Measurements from ENCODE around the gene PLA2G6.

The PLA2G6 gene

DNA sequence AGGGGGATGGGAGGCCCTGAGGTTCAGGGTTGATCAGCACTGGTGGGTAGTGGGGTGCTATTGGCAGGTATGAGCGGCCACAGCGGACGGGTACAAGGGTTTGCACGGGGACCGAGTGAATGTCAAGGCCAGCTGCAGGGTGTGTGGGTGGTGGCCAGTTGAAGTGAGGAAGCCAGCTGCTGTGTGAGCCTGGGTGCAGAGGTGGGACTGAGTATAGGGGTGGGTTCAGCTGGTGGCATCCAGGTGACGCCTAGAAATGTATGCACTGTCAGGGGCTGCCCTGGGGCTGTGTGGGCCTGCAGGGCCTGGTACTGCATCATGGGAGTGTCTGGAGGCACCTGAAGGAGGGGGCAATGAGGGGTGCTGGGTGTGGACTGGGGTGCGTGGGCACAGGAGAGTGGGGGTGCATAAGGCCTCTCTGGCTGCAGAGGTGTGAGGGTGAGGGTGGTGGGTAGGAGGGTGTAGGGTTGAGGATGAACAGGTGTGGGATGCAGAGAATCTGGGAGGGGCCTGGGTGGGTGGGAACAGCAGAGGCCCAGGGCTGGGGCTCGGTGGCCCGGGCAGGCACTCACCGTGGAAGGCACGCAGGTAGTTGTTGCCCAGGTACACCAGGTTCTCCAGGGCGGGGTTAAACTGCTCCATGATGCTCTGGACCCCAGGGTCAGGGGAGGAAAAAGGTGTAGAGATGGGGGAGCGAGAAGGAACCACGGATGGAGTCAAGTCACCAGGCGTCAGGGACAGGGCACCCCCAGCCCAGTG, 72.9 kb downstream of the PLA2G6 start:
- no peak for DNase-seq

DNA sequence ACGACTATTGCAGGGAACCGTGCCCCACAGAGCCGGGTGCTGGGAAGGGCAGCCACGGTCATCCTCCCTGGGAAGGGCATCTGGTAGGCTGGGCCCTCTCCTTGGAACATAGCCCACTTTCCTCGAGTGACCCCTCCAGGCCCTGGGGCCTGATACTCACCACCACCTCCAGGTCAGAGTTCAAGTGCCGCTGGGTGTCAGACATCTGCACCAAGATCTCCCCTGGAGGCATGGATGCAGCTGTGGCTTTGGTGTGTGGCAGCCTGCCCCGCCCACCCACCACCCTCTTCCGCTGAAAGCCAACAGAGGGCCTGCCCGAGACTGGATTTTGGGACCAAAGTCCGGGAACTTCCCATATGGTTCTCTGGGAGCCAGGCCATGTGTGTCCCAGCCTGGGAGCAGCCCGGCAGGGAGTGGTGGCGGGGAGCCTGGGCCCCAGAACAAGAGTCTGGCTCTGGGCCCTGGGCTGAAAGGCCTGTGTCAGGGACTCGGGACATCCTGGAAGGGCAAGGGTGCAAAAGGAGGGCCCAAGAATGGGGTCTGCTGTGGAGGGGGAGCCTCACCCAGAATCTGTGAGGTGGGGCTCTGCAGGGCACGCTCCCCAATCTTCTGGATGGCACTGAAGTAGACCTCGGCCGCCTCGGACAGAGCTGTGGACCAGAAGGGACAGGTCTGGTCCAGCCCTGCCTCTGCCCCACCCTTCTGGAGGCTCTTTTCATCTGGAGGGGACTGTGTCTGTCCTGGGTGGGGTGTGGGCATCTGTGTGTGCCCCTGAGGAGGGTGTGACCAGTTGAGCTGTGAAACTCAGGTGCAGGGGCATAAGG, 73.7 kb downstream of the PLA2G6 start:
- DNase-seq: no peak

DNA sequence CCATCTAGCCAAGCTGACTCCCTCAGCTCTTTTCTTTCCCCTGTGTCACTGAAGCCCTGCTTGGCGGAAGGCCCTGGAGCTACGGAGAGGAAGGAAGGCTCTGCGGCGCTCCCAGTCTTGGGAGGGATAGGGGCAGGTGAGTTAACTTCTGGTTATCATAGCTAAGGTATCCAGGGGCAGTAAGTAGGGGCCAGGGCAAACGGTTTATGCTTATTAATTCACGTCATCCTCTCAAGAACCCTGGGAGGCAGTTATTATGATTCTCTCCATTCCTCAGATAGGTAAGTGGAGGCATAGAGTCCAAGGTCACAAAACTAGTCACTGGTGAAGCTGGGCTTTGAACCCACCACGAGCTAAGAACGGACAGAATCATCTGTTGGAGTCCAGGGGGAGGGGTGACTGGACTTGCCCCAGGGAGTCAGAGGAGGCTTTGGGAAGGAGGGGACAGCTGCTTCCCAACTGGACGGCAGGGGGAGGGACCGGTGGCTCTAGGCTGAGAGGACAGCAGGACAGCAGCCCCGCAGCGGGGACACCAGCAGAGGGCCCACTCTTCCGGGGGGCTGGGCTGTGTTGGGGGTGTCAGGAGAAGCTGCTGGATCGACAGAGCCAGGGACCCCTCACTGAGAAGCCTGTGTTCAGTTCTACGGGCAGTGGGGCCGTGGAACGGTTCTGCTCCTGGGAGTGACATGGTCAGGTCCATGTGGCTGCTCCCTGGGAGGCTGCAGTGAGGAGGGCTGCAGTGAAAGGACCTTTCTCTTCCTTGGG, 74.6 kb downstream of the PLA2G6 start:
- no peak for DNase-seq

DNA sequence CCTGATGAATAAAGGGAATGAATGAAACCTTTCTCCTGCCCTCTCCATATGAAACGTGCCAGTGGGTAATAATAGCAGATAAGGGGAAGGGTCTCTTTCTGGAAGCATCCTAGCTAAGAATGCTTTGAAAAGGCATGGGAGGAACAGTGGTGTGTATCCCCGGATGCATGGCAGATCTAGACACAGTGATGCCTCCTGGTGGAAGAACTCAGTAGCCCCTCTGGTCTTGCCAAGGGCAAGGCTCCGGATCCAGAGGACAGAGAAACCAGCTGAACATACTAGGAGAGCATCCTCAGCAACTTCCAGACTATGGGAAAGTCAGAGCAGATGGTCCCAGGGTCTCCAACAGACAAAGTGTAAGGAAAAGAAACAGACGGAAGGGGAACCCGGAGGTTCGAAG, 77.5 kb downstream of the PLA2G6 start:
- DNase-seq: no peak

DNA sequence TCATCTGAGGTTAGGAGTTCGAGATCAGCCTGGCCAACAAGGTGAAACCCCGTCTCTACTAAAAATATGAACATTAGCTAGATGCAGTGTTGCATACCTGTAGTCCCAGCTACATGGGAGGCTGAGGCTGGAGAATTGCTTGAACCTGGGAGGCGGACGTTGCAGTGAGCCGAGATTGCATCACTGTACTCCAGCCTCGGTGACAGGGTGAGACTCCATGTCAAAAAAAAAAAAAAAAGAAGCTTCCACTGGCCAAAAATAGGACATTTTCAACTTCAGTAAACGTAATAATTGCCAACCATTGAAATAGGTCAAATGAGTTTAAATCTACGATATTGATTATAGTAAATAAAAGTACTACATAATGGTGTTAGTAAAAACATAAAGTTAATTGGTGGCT, 78.0 kb downstream of the PLA2G6 start:
- no peak for DNase-seq

DNA sequence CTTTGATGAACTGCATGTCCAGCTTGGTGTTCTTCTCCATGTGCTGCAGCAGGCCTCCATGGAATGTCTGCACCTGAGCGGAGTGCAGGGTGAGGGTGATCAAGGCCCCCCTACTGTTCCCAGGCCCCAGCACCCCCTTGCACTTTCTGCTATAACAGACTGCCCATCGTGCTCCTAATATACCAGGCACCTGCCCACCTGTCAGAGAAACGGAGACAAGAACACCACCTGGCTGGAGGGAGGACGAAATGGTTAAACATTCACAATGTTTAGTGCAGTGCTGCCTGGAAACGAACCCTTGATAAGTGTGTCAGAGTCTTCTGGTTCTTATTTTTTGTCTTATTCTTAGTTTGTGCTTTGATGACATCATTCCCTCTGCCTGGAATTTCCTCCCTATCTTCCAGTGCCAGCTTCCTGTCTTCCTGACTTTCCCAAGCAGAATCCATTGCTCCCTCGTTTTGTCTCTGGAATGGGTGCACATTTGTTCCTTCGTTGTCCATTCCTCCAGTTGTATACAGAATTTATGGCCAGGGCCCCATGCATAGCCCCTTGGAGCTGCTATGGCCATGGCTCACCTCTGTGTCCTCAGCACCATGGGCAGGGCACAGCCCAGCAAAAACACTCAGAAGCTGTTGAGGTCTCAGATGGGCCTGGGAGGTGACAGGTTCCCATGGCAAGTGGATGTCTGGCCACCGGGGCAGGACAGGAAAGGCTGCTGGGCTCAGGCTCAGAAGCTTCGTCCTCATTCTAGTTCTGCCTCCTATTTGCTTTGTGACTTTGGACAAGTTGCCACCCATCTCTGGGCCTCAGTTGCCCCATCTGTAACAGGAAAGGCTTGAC, 83.0 kb downstream of the PLA2G6 start:
- no peak for DNase-seq

DNA sequence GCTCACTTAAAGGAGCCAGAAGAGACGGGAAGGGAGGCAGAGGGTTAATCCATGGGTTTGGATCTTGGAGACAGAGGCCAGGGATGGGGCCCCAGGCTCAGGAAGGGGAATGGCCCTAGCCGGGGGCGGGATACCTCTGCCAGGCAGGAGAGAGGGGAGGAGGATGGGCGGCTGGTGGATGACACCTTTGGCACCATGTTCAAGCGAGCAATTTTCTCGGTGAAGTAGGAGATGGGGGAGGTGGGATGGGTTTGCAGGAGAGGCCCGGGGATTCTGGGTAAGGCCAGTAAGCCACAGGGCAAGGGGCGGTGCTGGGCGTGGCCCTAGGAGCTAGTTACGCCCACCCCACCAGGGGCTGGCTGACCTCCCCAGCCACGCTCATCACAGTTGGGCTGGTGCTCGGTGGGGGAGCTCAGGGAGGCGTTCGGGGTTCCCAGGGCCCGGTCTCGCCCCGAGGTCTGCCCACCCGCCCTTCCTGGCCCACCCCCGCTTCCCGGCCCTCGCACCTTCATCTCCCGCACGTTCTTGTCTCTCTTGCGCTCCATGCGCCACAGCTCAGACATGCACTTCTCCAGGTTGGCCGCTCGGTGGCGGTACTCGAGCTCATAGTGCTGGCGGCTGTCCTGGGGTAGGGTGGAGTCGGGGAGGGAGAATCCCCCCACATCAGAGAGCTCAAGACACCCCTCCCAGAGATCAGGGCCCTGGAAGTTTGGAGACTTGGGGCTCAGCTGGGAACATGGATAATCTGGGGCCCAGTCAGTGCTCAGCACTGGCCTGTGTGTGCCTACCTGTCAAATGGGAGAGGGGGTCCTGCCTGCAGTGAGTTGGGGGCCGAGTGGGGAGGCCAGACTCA, 83.8 kb downstream of the PLA2G6 start:
- DNase-seq: no peak

DNA sequence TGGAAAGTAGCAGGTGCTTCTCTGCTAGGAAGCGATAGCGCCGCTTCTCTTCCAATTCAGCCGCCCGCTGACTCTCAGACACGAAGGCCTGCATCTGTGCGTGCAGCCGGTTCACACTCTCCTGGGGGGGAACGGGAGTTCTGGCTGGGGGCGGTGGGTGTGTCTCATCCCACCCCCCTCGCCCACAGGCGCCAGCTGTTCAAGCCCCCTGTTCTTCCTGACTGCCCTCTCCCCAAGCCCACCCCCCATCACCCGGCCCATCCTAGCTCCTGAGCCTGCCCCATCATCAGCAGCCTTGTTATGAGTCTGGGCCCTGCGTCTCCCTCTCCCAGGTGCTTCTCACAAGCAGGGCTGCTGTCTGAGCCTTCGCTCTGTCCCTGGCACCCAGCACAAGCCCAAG, 84.6 kb downstream of the PLA2G6 start:
- DNase-seq: no peak

DNA sequence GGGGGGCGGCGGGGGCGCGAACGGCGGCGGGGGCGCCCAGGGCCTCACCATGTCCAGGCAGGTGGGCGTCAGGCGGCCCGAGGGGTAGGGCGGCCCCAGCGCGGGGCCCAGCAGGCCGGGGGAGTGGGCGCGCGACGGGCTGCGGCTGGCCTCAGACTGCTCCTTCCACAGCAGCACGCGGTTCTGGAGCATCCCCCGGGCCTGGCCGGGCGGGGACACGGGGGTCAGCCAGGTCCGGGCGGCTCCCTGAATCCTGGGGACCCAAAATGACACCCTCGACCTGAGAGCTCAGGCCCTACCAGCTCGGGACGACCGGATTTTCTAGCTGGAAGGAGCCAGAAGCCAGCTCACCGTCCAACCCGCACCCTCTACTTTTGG, 92.2 kb downstream of the PLA2G6 start:
- DNase-seq: no peak

DNA sequence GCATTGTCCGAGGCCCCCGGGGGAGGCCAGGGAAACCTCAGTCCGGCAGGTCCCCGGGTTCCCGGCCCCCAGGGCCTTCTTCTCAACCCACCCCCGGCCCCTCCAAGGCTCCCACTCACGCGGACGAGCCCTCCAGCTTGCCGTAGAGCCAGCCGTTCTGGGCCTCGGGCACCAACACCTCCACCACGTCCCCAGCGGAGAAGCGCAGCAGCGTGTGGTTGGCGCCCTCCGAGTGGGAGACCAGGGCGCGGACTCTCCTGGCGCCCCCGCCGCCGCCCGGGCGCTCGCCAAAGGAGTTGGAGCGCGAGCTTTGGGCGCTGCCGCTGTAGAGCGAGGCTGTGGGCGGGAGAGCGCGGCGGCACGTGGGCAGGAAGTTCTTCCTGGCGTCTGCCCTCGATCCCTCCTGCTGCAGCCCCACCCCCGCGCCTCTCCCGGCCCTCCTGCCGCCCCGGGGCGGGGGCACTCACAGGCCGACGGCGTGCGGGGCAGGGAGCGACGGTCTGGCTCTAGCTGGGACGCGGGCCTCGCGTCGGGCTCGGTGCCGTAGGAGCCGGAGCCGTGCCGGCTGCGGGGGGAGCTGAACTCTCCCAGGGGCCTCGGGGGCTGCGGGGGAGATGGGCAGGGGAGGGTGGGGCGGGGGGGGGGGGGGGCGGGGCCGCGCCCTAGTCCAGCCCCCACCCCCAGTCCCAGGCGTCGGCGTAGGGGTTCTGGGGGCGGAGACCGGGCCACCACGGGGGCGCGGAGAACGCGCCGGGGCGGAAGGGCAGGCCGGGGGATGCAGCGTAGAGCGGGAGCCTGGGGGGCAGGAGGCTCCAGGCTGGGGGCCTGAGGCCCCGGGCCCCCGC, 92.8 kb downstream of the PLA2G6 start:
- no peak for DNase-seq

DNA sequence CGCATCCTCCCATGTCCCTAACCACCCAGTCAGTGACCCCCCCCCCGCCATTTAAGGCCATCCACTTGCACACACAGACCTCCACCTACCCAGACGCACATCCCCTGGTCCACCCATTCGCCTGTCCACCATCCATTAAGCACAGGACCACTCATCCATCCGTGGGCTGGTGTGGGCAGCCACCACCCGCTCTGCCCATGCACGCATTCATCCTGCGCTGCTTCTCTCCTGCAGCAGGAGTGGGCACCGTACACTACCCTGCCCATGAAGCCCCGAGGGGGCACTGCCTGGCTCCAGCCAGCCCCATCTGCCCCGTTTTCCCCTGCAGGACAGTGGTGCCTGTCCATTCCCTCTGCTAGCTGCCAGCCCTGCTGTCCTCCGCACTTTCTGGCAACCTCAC, 93.8 kb downstream of the PLA2G6 start:
- DNase-seq: no peak

DNA sequence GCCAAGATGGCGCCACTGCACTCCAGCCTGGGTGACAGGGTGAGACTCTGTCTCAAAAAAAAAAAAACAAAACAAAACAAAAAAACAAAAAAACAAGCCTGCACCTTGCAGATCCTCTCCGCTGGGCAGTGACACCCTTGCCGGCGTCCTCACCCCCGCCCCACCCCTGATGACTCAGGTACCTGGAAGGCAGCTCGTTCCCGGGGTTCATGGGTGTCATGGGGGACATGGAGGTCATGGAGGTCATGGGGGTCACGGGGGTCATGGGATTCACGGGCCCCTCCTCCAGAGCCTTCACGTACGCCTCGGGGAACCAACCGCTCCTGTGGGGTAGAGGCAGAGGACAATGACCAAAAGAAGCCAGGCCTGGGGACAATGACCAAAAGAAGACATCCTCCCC, 94.7 kb downstream of the PLA2G6 start:
- DNase-seq: no peak

DNA sequence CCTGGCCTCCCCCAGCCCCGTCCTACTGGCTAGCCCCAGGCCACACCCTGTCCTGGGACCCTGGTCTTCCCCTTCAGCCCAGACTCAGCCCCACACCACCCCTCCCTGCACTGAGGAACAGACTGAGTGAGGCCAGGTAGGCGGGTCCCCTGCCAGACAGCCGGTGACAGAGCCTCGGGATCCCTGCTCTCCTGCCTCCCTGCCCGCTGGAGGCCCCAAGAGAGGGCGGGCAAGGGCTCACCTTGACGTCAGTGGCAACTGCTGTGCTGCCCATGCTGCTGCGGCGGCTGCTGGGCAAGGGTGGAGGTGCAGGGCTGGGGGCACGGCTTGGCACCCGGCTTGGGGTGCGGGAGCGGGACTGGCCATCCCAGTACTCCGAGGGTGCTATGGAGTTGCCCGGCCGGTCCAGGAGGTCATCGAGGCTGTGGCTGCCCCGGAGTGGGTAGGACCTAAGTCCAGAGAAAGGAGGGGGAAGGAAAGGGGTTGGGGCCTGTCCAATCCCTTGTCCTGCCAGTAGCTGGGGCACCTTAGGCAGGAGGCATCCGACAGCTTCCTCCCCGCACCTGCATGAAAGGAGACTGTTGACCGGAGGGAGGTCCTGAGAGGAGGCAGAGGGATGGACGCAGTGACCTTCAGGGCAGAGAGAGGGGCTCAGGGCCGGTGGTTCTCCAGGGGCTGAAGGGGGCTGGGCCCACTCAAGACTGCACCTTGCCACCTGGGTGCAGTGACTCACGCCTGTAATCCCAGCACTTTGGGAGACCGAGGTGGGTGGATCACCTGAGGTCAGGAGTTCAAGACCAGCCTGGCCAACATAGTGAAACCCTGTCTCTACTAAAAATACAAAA, 95.4 kb downstream of the PLA2G6 start:
- no peak for DNase-seq

DNA sequence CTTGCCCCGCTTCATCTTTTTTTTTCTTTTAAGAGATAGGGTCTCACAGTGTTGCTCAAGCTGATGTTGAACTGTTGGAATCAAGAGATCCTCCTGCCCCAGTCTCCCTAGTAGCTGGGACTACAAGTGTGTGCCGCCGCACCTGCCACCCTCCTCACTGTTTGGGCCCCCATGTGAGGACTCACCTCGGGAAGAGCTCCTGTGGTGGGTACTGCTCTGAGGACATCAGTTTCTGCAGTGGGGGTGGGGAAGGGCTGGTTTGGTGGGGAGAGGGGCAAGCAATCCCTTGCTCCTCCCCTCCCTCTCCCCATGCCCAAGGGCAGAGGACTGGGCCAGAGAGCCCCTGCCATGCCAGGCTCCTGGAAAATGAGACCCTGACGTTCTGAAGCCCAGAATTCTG, 96.1 kb downstream of the PLA2G6 start:
- DNase-seq: no peak

DNA sequence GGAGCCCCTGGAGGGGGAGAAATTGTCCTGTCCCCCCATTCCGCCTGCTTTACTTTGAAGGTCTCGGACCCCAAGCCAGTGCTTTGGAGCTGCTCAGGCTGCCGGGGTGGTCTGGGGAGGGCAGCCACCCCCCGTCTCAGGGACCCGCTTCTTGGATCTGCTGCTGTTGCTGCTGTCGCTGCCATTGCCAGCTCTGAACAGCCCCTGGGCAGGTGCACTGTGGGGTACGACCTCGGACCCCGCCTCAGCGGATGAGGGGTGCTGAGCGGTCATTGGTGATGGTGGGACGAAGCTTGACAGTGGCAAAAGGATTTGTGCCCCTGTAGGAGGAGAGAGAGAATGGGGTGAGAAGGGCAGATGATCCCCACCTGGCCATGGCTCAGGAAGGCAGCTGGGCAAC, 96.6 kb downstream of the PLA2G6 start:
- DNase-seq: no peak

DNA sequence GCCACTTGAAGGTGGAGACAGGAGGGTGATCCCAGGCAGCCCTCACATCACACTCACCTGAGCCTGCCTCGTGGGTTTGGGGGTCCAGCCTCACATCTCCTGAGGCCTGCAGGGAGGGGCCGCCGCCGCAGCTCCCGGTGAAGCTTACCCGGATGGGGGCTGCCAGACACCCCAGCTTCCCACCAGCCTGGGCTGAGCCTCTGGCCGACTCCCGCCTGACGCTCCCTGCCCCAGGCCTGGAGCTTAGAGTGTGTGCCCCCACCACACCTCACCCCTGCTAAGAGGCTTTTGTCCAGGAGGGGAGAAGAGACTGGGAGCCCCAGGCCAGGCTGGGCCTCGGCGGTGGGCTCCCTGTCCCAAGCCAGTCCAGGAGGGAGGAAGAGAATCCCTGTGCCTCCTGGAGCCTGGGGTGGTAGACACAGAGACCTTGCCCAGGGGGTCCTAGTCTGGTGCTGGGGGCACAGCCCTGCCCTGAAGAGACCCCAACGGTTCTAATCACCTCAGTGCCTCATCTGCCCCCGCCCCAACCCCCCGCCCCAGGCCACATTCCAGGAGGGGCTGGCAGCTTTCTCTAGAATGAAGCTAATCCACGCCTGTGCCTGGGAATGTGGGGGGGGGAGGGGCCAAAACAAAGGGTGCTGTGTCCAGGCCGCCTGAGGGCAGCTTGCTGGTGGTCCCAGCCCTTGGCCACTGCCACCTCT, 97.5 kb downstream of the PLA2G6 start, which contains the start of gene SLC16A8:
SLC16A8 (minus strand) TSS at position 254 of the 701 bp plus-strand sequence. CDS start 1,311 bp downstream, outside the sequence.
- no peak for DNase-seq

DNA sequence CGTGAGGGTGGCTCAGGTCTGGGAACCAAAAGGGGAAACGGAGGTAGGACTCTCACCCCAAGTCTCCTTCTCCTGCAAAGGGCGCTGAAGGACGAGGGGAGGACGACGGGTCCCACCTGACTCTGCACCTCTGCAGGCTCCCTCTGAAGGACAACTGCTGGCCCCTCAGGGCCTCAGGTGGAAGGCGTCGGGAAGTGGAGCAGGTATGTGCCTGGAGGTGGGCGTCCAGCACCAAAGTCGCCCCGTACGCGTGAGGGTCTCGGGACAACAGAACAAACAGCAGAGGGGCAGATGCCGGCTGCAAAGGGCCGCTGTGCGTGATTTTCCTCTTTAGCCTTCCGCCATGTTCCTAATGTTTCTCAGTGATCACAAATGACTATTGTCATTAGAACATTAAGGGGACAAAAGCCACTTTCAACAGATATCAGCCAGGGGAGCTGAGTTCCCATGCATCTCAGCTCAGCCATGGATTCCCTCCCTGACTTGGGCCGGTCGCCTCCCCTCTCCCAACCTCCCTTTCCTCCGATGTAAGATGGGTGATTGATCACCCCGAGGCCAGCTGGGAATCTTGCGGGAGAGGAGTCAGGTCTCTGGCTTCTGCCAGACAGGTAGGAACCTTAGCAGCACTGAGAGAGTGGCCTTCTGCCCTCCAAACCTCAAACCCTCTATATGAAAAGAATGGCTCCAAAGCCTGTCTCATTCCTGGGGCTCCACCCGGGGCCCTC, 98.5 kb downstream of the PLA2G6 start:
- DNase-seq: no peak

Measured in NCI-H2107 (cell line).